ENCODE measurements around the gene PLEKHG5.
"Not testable (repeated sequence)": the region's sequence is repeated elsewhere in the genome, so short reads cannot be mapped to it uniquely, and the experiment has no call there.

PLEKHG5 gene

GRCh38 chr1:6431645-6432579 lies 59.6 kb downstream of the PLEKHG5 start:
- H3K9me3 ChIP-seq (ENCODE audit: control insufficient read depth in 2 of 2, low read length in 2 of 2); H3K9ac ChIP-seq (ENCODE audit: low read length in 2 of 2); H3K27ac ChIP-seq (ENCODE audit: low read length); H3K4me1 ChIP-seq (ENCODE audit: control insufficient read depth, insufficient read depth, low read length); H3K36me3 ChIP-seq (ENCODE audit: control insufficient read depth in 2 of 2, insufficient read depth in 2 of 2, low read length in 2 of 2); H3K4me3 ChIP-seq (ENCODE audit: low read length in 2 of 2): not testable (repeated sequence)
- peaks cover 10 to 18% of the 10 kb centered on the region in 2 donors for H3K27me3 ChIP-seq (ENCODE audit: control insufficient read depth in 1 of 2, insufficient read depth in 2 of 2, low read length in 2 of 2)

GRCh38 chr1:6429660-6430411 lies 61.6 kb downstream of the PLEKHG5 start:
- not testable (repeated sequence) for H3K9ac ChIP-seq (ENCODE audit: low read length in 2 of 2); H3K9me3 ChIP-seq (ENCODE audit: control insufficient read depth in 2 of 2, low read length in 2 of 2); H3K36me3 ChIP-seq (ENCODE audit: control insufficient read depth in 2 of 2, insufficient read depth in 2 of 2, low read length in 2 of 2); H3K4me1 ChIP-seq (ENCODE audit: control insufficient read depth, insufficient read depth, low read length); H3K4me3 ChIP-seq (ENCODE audit: low read length in 2 of 2); H3K27ac ChIP-seq (ENCODE audit: low read length)
- H3K27me3 ChIP-seq (ENCODE audit: control insufficient read depth in 1 of 2, insufficient read depth in 2 of 2, low read length in 2 of 2) = peaks cover 29 to 31% of the 10 kb centered on the region in 2 donors

- H3K4me1 ChIP-seq (ENCODE audit: control insufficient read depth, insufficient read depth, low read length); H3K27ac ChIP-seq (ENCODE audit: low read length); H3K9me3 ChIP-seq (ENCODE audit: control insufficient read depth in 2 of 2, low read length in 2 of 2); H3K36me3 ChIP-seq (ENCODE audit: control insufficient read depth in 2 of 2, insufficient read depth in 2 of 2, low read length in 2 of 2); H3K9ac ChIP-seq (ENCODE audit: low read length in 2 of 2); H3K4me3 ChIP-seq (ENCODE audit: low read length in 2 of 2): not testable (repeated sequence)
- peaks cover 40 to 41% of the 10 kb centered on the region in 2 donors for H3K27me3 ChIP-seq (ENCODE audit: control insufficient read depth in 1 of 2, insufficient read depth in 2 of 2, low read length in 2 of 2)
These were observed 63.0 kb downstream of the PLEKHG5 start for GRCh38 chr1:6428453-6428852.

GRCh38 chr1:6427441-6428390 lies 63.8 kb downstream of the PLEKHG5 start:
- Histone ChIP-seq H3K27me3 (ENCODE audit: control insufficient read depth in 1 of 2, insufficient read depth in 2 of 2, low read length in 2 of 2) (peaks cover 47 to 49% of the 10 kb centered on the region in 2 donors), H3K27ac (ENCODE audit: low read length) (no peak overlapping the region), H3K36me3 (ENCODE audit: control insufficient read depth in 2 of 2, insufficient read depth in 2 of 2, low read length in 2 of 2) (no peaks in the 10 kb centered on the region), H3K9ac (ENCODE audit: low read length in 2 of 2) (no peak overlapping the region), H3K9me3 (ENCODE audit: control insufficient read depth in 2 of 2, low read length in 2 of 2) (no peaks in the 10 kb centered on the region), H3K4me1 (ENCODE audit: control insufficient read depth, insufficient read depth, low read length) (peaks cover 11% of the 10 kb centered on the region), H3K4me3 (ENCODE audit: low read length in 2 of 2) (no peak overlapping the region)

- no peak overlapping the region for H3K27ac ChIP-seq (ENCODE audit: low read length)
- H3K27me3 ChIP-seq (ENCODE audit: control insufficient read depth in 1 of 2, insufficient read depth in 2 of 2, low read length in 2 of 2) = peaks cover 48 to 50% of the 10 kb centered on the region in 2 donors
- no peak overlapping the region for H3K9ac ChIP-seq (ENCODE audit: low read length in 2 of 2)
These were observed 64.5 kb downstream of the PLEKHG5 start for GRCh38 chr1:6426972-6427350.

GRCh38 chr1:6426277-6426971 lies 65.0 kb downstream of the PLEKHG5 start:
- H3K4me3 ChIP-seq (ENCODE audit: low read length in 2 of 2) = no peak overlapping the region
- no peaks in the 10 kb centered on the region for H3K9me3 ChIP-seq (ENCODE audit: control insufficient read depth in 2 of 2, low read length in 2 of 2)
- no peak overlapping the region for H3K27ac ChIP-seq (ENCODE audit: low read length)
- peaks cover 53 to 55% of the 10 kb centered on the region in 2 donors for H3K27me3 ChIP-seq (ENCODE audit: control insufficient read depth in 1 of 2, insufficient read depth in 2 of 2, low read length in 2 of 2)
- H3K36me3 ChIP-seq (ENCODE audit: control insufficient read depth in 2 of 2, insufficient read depth in 2 of 2, low read length in 2 of 2) = no peaks in the 10 kb centered on the region
- H3K9ac ChIP-seq (ENCODE audit: low read length in 2 of 2) = no peak overlapping the region
- peaks cover 11% of the 10 kb centered on the region for H3K4me1 ChIP-seq (ENCODE audit: control insufficient read depth, insufficient read depth, low read length)

More at GRCh38 chr1:6426972-6427350, 64.5 kb downstream of the PLEKHG5 start:
- H3K4me1 ChIP-seq (ENCODE audit: control insufficient read depth, insufficient read depth, low read length) = peaks cover 11% of the 10 kb centered on the region
- H3K4me3 ChIP-seq (ENCODE audit: low read length in 2 of 2) = no peak overlapping the region
- H3K36me3 ChIP-seq (ENCODE audit: control insufficient read depth in 2 of 2, insufficient read depth in 2 of 2, low read length in 2 of 2) = no peaks in the 10 kb centered on the region
- H3K9me3 ChIP-seq (ENCODE audit: control insufficient read depth in 2 of 2, low read length in 2 of 2) = no peaks in the 10 kb centered on the region

GRCh38 chr1:6425658-6426057 lies 65.8 kb downstream of the PLEKHG5 start:
- H3K36me3 ChIP-seq (ENCODE audit: control insufficient read depth in 2 of 2, insufficient read depth in 2 of 2, low read length in 2 of 2) = no peaks in the 10 kb centered on the region
- H3K27ac ChIP-seq (ENCODE audit: low read length) = no peak overlapping the region
- H3K9ac ChIP-seq (ENCODE audit: low read length in 2 of 2) = no peak overlapping the region
- H3K27me3 ChIP-seq (ENCODE audit: control insufficient read depth in 1 of 2, insufficient read depth in 2 of 2, low read length in 2 of 2) = peaks cover 58 to 63% of the 10 kb centered on the region in 2 donors
- H3K4me1 ChIP-seq (ENCODE audit: control insufficient read depth, insufficient read depth, low read length) = peaks cover 12% of the 10 kb centered on the region
- no peaks in the 10 kb centered on the region for H3K9me3 ChIP-seq (ENCODE audit: control insufficient read depth in 2 of 2, low read length in 2 of 2)
- H3K4me3 ChIP-seq (ENCODE audit: low read length in 2 of 2) = no peak overlapping the region

- peaks cover 18% of the 10 kb centered on the region for H3K4me1 ChIP-seq (ENCODE audit: control insufficient read depth, insufficient read depth, low read length)
- H3K9me3 ChIP-seq (ENCODE audit: control insufficient read depth in 2 of 2, low read length in 2 of 2) = no peaks in the 10 kb centered on the region
- H3K27me3 ChIP-seq (ENCODE audit: control insufficient read depth in 1 of 2, insufficient read depth in 2 of 2, low read length in 2 of 2) = peaks cover 65% of the 10 kb centered on the region in 2 donors
- no peaks in the 10 kb centered on the region for H3K36me3 ChIP-seq (ENCODE audit: control insufficient read depth in 2 of 2, insufficient read depth in 2 of 2, low read length in 2 of 2)
- peak within 1 kb of the TSS in 1 of 2 donors; percentile 3 for H3K4me3 ChIP-seq (ENCODE audit: low read length in 2 of 2)
- no peak within 1 kb of the TSS for H3K27ac ChIP-seq (ENCODE audit: low read length)
- no peak within 1 kb of the TSS for H3K9ac ChIP-seq (ENCODE audit: low read length in 2 of 2)
These were observed 66.6 kb downstream of the PLEKHG5 start, which contains the start of gene ESPN for GRCh38 chr1:6424619-6425593. Gene ESPN (plus strand): TSS chr1:6424776. CDS start chr1:6424956, 180 bp downstream.

- H3K4me3 ChIP-seq (ENCODE audit: low read length in 2 of 2) = peak overlapping the region in 1 of 2 donors; percentile 3
- peaks cover 66 to 72% of the 10 kb centered on the region in 2 donors for H3K27me3 ChIP-seq (ENCODE audit: control insufficient read depth in 1 of 2, insufficient read depth in 2 of 2, low read length in 2 of 2)
- H3K9me3 ChIP-seq (ENCODE audit: control insufficient read depth in 2 of 2, low read length in 2 of 2) = no peaks in the 10 kb centered on the region
- H3K4me1 ChIP-seq (ENCODE audit: control insufficient read depth, insufficient read depth, low read length) = peaks cover 23% of the 10 kb centered on the region
- H3K36me3 ChIP-seq (ENCODE audit: control insufficient read depth in 2 of 2, insufficient read depth in 2 of 2, low read length in 2 of 2) = no peaks in the 10 kb centered on the region
- H3K27ac ChIP-seq (ENCODE audit: low read length) = no peak overlapping the region
- H3K9ac ChIP-seq (ENCODE audit: low read length in 2 of 2) = no peak overlapping the region
These were observed 67.4 kb downstream of the PLEKHG5 start for GRCh38 chr1:6424000-6424565.
